Nephron progenitor cell (in vitro differentiated cells): Measurements from ENCODE around the gene TRIM49D1.
"Not testable (repeated sequence)": the region's sequence is repeated elsewhere in the genome, so short reads cannot be mapped to it uniquely, and the experiment has no call there.

ENCODE experiments used
- DNase-seq: peaks from one replicate; pipeline ENCODE4 v3.0.0; 2021
- H3K27ac Mint-ChIP-seq: 2 replicates; pipeline ENCODE4 v1.8.0; 2021; ENCODE audit warnings: mild to moderate bottlenecking, moderate library complexity, mixed read lengths
- H3K27me3 Mint-ChIP-seq: 2 replicates; pipeline ENCODE4 v1.8.0; 2021; ENCODE audit warnings: mild to moderate bottlenecking, low read depth, mixed read lengths; ENCODE audit not compliant: poor library complexity
- H3K36me3 Mint-ChIP-seq: 2 replicates; pipeline ENCODE4 v1.8.0; 2021; ENCODE audit warnings: low read depth, mixed read lengths
- H3K4me1 Mint-ChIP-seq: 2 replicates; pipeline ENCODE4 v1.8.0; 2021; ENCODE audit warnings: mixed read lengths
- H3K4me3 Mint-ChIP-seq: 2 replicates; pipeline ENCODE4 v1.8.0; 2021; ENCODE audit warnings: mild to moderate bottlenecking, moderate library complexity, mixed read lengths
- H3K9me3 Mint-ChIP-seq: 2 replicates; pipeline ENCODE4 v1.8.0; 2021; ENCODE audit warnings: mild to moderate bottlenecking, moderate library complexity, mixed read lengths
- CTCF ChIP-seq: fragments of 200-600 bp; sonication (generic); IDR thresholded peaks from 2 replicates; pipeline ENCODE4 v1.5.0; 2021; ENCODE audit warnings: antibody characterized with exemption

Gene TRIM49D1, protein sequence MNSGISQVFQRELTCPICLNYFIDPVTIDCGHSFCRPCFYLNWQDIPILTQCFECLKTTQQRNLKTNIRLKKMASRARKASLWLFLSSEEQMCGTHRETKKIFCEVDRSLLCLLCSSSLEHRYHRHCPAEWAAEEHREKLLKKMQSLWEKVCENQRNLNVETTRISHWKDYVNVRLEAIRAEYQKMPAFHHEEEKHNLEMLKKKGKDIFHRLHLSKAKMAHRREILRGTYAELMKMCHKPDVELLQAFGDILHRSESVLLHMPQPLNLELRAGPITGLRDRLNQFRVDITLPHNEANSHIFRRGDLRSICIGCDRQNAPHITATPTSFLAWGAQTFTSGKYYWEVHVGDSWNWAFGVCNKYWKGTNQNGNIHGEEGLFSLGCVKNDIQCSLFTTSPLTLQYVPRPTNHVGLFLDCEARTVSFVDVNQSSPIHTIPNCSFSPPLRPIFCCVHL

DNA sequence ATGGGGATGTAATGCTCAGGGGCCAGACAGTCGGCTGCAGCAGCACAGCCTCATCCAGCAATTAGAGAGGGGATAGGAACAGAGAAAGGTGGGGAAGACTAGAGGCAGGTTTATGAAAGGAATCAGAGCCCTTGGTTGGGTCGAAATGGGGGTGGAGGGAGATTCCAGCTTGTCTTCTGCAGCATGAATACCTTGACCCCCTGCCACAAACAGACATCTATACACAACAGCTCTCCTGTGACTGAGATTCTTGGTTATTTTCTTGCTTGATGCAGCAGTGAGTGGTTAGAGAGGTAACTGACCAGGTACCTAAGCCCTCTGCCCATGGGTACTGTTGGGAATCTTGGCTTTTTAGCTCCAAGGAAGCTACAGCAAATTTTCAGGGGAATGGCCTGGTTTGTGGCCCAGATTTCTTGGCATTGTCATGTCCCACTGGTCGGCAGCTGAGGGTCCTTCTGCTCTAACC is at the start of gene TRIM49D1:
TRIM49D1 (minus strand) TSS at position 51 of the 466 bp plus-strand sequence. CDS start 4,535 bp downstream, outside the sequence.
- no peaks in the 10 kb centered on the region for H3K27me3 Mint-ChIP-seq
- no peak for TF ChIP-seq CTCF
- no peaks in the 10 kb centered on the region for H3K4me1 Mint-ChIP-seq
- no peaks in the 10 kb centered on the region for H3K9me3 Mint-ChIP-seq
- H3K4me3 Mint-ChIP-seq, result no peak within 1 kb of the TSS
- H3K27ac Mint-ChIP-seq, result no peak within 1 kb of the TSS
- no peaks in the 10 kb centered on the region for H3K36me3 Mint-ChIP-seq
- DNase-seq, result no peak

GRCh38 chr11:89965737-89966136 is 43.7 kb upstream of the TRIM49D1 start, which contains the start of gene TRIM64:
TSS of gene TRIM64 (plus strand) at chr11:89966037. CDS start at chr11:89968504, 2,467 bp downstream.
- not testable (repeated sequence) for H3K27ac Mint-ChIP-seq, H3K27me3 Mint-ChIP-seq, H3K4me3 Mint-ChIP-seq, H3K36me3 Mint-ChIP-seq, DNase-seq, H3K9me3 Mint-ChIP-seq, H3K4me1 Mint-ChIP-seq

DNA sequence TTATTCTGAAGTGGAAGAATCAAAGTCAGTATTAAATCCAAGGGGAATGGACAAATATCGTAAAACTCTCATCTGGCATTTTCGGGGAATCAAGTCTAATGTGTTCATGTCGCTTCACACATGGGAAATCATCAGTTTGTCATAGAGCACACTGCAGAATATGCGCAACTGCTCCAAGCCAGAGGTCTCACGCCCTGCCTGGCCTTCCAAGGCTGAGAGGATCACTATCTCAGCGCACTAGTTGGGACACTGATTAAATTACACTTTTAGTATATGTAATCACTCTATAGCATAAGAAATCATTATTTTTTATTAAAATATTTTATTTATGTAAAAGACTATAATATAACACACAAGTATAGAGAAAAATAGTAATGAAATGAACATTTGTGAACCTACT is 38.8 kb upstream of the TRIM49D1 start:
- H3K4me1 Mint-ChIP-seq, H3K4me3 Mint-ChIP-seq, DNase-seq, H3K36me3 Mint-ChIP-seq, H3K9me3 Mint-ChIP-seq, H3K27me3 Mint-ChIP-seq, H3K27ac Mint-ChIP-seq: not testable (repeated sequence)

- H3K36me3 Mint-ChIP-seq, H3K9me3 Mint-ChIP-seq, DNase-seq, H3K27ac Mint-ChIP-seq, H3K4me3 Mint-ChIP-seq, H3K4me1 Mint-ChIP-seq, H3K27me3 Mint-ChIP-seq: not testable (repeated sequence)
Measured at GRCh38 chr11:89923764-89924163, 1.7 kb upstream of the TRIM49D1 start, which contains the start of gene TRIM49D2. TSS of gene TRIM49D2 (plus strand) at chr11:89924064. CDS start at chr11:89926762, 2,698 bp downstream.

DNA sequence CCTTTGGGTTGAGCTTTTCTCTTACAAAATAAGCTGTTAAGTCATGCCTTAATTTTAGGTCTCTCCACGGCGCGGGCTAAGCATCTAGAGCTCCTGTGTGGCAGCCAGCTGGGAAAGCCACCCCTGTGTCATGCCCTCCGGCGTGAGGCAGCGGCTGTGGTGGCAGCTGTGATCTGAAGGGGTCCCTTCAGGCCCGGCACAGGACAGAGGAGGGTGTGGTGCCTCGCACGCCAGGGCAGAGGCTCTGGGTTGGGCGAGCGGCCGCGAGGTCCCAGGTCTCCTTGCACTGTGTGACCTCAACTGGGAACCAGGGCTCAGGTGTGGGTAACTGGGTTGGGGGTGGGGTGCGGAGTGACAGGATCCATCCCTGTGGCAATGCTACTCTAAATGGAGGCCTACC is 21.2 kb downstream of the TRIM49D1 start:
- H3K36me3 Mint-ChIP-seq, DNase-seq, H3K4me3 Mint-ChIP-seq, H3K27me3 Mint-ChIP-seq, H3K4me1 Mint-ChIP-seq, H3K9me3 Mint-ChIP-seq, H3K27ac Mint-ChIP-seq: not testable (repeated sequence)

DNA sequence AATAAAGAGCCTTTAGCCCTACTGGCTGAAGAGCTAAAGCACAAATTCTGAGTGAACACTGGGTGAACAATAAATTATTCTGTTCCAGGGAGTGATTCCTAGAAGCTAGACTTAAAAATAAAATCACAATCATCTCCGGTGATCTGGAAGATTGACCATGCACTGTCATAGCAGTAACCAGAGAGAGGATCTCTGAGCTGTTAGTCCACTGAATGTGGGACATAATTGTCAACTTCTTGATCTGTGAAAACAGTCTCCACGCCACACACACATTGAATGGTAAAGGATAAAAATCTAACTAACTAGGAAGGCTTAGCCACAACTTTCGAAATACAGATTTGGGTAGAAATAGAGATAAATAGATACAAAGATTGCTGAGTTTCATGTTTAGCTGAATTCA is 28.8 kb downstream of the TRIM49D1 start:
- H3K36me3 Mint-ChIP-seq, DNase-seq, H3K4me3 Mint-ChIP-seq, H3K27me3 Mint-ChIP-seq, H3K27ac Mint-ChIP-seq, H3K4me1 Mint-ChIP-seq, H3K9me3 Mint-ChIP-seq: not testable (repeated sequence)

DNA sequence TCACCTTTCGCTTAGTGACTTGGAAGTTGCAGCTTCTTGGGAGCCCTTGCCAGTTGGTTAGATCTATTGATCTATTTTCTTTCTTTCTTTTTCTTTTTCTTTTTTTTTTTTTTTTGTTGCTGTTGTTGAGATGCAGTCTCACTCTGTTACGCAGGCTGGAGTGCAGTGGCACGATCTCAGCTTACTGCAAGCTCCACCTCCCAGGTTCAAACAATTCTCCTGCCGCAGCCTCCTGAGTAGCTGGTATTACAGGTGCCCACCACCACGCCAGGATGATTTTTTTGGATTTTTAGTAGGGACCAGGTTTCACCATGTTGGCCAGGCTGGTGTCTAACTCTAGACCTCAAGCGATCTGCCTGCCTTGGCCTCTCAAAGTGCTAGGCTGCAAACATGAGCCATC is 44.5 kb downstream of the TRIM49D1 start:
- H3K4me3 Mint-ChIP-seq, H3K27ac Mint-ChIP-seq, H3K4me1 Mint-ChIP-seq, H3K27me3 Mint-ChIP-seq, H3K9me3 Mint-ChIP-seq, DNase-seq, H3K36me3 Mint-ChIP-seq: not testable (repeated sequence)

DNA sequence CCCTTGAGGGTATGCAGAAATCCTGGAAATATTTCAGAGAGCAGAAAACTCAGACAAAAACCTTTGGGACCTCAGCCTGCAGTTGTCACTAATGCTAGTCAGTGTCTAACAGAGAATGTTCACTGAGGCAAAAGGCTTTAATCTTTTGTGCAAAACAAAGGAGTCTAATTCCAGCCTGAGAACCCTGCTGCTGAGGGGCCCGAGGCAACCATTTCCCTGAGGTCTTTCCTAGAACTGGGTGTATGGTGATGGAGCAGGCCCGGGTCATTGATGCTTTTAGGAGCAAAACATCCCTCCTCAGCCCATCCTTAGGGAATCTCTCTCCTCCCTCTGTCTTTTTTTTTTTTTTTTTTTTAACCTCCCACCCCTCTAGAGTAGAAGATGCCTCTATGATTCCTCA is 49.5 kb downstream of the TRIM49D1 start:
- not testable (repeated sequence) for DNase-seq, H3K27ac Mint-ChIP-seq, H3K36me3 Mint-ChIP-seq, H3K4me1 Mint-ChIP-seq, H3K9me3 Mint-ChIP-seq, H3K27me3 Mint-ChIP-seq, H3K4me3 Mint-ChIP-seq

- not testable (repeated sequence) for H3K4me3 Mint-ChIP-seq, DNase-seq, H3K4me1 Mint-ChIP-seq, H3K27ac Mint-ChIP-seq, H3K36me3 Mint-ChIP-seq, H3K9me3 Mint-ChIP-seq, H3K27me3 Mint-ChIP-seq
Measured at GRCh38 chr11:89865223-89865622, 56.8 kb downstream of the TRIM49D1 start.

- H3K36me3 Mint-ChIP-seq, H3K4me3 Mint-ChIP-seq, DNase-seq, H3K9me3 Mint-ChIP-seq, H3K27me3 Mint-ChIP-seq, H3K4me1 Mint-ChIP-seq, H3K27ac Mint-ChIP-seq: not testable (repeated sequence)
Measured at GRCh38 chr11:89863906-89864704, 57.9 kb downstream of the TRIM49D1 start.
